PFSK-1 (cell line): ENCODE data around the gene NABP1.

Experiments used
- FOXP2 ChIP-seq: optimal IDR thresholded peaks from 2 replicates; pipeline ENCODE3; 2011; ENCODE audit warnings: borderline replicate concordance, control low read depth, inconsistent platforms; ENCODE audit not compliant: insufficient read depth; ENCODE audit errors: extremely low read length, extremely low read depth
- POLR2AphosphoS5 ChIP-seq: IDR thresholded peaks from 2 replicates; pipeline ENCODE4 v1.6.1; 2012; ENCODE audit warnings: low read depth, mild to moderate bottlenecking, control low read depth, low read length, moderate library complexity
- SIN3A ChIP-seq: IDR thresholded peaks from 2 replicates; pipeline ENCODE4 v1.6.1; 2012; ENCODE audit warnings: mild to moderate bottlenecking, low read length, moderate library complexity, borderline replicate concordance; ENCODE audit not compliant: insufficient read depth
- TAF1 ChIP-seq: IDR thresholded peaks from 2 replicates; pipeline ENCODE4 v1.6.1; 2012; ENCODE audit warnings: low read length, control low read depth, borderline replicate concordance; ENCODE audit not compliant: insufficient read depth
- TF ChIP-seq, protein P1 (sequence below), 2 experiments: IDR thresholded peaks; 2 replicates each; pipeline versions ENCODE4 v1.6.1 to v1.8.0; 2011 to 2012; ENCODE audit warnings: low read depth in 2 of 2, low read length in 2 of 2, control low read depth in 1 of 2, inconsistent platforms in 1 of 2, mild to moderate bottlenecking in 1 of 2, moderate library complexity in 1 of 2; ENCODE audit not compliant: insufficient read depth in 1 of 2

The NABP1 gene

DNA sequence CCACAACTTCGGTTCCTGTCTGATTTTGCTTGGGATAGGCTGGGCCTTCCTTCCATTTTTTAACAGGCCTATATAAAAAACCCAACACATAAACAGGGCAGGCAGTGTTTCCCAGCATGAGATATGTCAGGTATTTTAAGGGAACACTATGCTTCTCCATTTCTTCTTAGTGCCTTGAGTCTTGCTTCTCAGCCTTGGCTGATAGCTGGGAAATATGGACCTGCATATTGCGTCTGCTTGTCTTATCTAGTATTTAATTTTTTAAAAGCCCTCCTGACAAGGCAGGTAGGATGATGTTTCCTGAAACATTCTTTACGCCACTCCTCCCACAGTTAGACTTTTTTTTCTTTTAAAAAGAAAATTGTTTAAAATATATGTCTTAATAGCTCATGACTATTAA, 45.5 kb upstream of the NABP1 start:
- TF ChIP-seq SIN3A (no peak), FOXP2 (no peak), POLR2AphosphoS5 (no peak), TAF1 (no peak)
- TF ChIP-seq, protein P1, sequence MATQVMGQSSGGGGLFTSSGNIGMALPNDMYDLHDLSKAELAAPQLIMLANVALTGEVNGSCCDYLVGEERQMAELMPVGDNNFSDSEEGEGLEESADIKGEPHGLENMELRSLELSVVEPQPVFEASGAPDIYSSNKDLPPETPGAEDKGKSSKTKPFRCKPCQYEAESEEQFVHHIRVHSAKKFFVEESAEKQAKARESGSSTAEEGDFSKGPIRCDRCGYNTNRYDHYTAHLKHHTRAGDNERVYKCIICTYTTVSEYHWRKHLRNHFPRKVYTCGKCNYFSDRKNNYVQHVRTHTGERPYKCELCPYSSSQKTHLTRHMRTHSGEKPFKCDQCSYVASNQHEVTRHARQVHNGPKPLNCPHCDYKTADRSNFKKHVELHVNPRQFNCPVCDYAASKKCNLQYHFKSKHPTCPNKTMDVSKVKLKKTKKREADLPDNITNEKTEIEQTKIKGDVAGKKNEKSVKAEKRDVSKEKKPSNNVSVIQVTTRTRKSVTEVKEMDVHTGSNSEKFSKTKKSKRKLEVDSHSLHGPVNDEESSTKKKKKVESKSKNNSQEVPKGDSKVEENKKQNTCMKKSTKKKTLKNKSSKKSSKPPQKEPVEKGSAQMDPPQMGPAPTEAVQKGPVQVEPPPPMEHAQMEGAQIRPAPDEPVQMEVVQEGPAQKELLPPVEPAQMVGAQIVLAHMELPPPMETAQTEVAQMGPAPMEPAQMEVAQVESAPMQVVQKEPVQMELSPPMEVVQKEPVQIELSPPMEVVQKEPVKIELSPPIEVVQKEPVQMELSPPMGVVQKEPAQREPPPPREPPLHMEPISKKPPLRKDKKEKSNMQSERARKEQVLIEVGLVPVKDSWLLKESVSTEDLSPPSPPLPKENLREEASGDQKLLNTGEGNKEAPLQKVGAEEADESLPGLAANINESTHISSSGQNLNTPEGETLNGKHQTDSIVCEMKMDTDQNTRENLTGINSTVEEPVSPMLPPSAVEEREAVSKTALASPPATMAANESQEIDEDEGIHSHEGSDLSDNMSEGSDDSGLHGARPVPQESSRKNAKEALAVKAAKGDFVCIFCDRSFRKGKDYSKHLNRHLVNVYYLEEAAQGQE (IDR thresholded peaks at IDR 0.05; ENCODE audit: insufficient read depth in 1 of 2, low read depth in 2 of 2, low read length in 2 of 2): no peak

DNA sequence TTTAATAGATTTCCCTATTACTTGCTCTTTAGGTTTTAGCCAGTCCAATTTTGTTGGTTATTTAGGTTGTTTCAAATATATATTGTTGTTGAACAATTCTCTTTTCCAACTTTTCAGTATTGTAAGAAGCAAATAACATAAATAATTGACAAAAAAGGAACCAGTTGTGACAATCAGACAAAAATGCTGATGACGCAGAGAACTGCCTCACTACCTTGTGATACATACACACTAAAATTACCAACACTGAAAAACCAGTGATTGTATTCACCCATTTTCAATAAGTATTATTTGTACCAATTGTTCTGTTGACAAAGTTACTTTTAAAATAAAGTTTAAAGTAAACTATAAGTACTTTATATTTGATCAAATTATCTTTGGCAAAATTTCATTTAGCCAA, 43.1 kb upstream of the NABP1 start:
- TF ChIP-seq TAF1: no peak
- TF ChIP-seq FOXP2: no peak
- TF ChIP-seq, protein P1 (IDR thresholded peaks at IDR 0.05; ENCODE audit: insufficient read depth in 1 of 2, low read depth in 2 of 2, low read length in 2 of 2): no peak

DNA sequence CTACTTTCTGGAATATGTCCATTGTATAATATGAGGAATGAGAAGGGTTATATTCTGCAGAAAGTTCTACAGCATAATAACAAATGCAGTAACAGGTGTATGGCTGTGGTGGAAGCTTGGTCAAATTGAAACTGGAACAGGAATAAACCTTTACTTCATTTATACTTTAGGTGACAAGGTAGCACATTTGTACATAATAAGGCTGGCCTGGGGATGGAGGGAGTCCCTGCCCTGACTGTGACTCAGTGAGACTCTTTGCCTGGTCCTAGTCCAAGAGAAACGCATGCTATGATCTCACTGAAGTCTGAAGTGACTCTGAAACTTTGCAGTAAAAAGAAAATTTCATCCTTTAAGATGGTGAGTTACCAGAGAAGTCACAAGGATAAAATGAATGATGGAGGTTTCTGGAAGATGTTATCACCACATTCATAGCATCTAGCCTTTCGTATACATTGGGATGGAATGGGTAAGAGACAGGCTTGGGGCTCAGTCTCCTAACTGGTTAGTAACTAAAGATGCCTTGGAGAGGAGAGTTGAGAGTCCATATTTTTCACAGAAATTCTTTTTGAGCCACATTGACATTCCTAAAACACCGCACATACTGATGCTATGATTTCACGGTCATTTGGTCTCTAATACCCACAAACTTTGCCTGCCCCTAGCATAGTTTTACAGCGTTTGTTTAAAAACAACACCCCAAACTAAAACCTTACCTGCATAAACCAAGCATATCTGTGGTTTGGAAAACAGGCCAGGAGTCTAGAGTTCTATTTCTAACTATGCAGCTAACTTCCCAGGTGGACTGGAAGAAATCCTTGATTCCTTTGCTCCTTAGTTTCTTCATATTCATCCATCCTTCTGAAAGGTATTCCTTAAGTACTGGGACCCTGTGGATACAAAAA, 42.4 kb upstream of the NABP1 start:
- TF ChIP-seq SIN3A: no peak
- TF ChIP-seq POLR2AphosphoS5: no peak
- no peak for TF ChIP-seq FOXP2
- no peak for TF ChIP-seq TAF1
- TF ChIP-seq, protein P1 (IDR thresholded peaks at IDR 0.05; ENCODE audit: insufficient read depth in 1 of 2, low read depth in 2 of 2, low read length in 2 of 2): no peak

DNA sequence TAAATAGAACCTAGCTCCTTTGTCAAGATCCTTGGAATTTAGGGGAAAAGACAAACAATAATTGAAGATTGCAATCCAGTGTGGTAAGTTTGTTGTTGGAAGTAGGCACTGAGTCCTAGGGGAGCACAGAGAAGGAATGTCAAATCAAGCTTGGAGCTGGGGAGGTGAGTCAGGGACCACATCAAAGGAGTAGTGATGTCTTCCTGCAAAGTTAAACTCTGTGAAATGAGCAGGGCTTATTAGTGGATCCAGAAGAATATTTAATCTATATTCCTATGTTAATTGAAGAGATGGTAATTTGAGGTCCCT, 41.7 kb upstream of the NABP1 start:
- TF ChIP-seq FOXP2: no peak
- TF ChIP-seq, protein P1 (IDR thresholded peaks at IDR 0.05; ENCODE audit: insufficient read depth in 1 of 2, low read depth in 2 of 2, low read length in 2 of 2): no peak
- TF ChIP-seq POLR2AphosphoS5: no peak
- TF ChIP-seq SIN3A: no peak
- no peak for TF ChIP-seq TAF1

DNA sequence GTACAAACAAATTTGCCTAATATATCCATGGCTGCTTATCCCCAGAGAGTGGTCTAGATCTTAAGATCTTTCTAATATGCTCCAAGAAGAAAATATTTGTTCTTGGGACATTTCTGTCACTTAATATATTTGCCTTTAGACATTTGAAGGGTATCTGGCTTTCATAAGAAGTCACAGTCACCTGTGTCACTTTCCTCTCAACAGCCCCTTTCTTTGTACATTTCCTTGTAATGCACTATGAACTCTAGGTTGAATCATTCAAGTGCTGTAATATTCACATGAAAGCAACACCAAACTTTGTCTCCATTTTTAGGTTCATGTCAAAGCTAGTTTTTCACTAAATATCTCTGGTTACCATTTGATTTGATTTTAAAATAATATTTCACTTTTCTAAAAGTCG, 41.4 kb upstream of the NABP1 start:
- TF ChIP-seq TAF1 (no peak), POLR2AphosphoS5 (no peak), SIN3A (no peak), FOXP2 (no peak)
- TF ChIP-seq, protein P1 (IDR thresholded peaks at IDR 0.05; ENCODE audit: insufficient read depth in 1 of 2, low read depth in 2 of 2, low read length in 2 of 2): no peak
